ENCODE measurements around the gene RFC3. TPM values are rescaled to one million over a fixed set of nuclear protein-coding genes. Genes with fewer than 3 reads are reported as not detected.
"Not testable (repeated sequence)": the region's sequence is repeated elsewhere in the genome, so short reads cannot be mapped to it uniquely, and the experiment has no call there.

RFC3 gene, protein sequence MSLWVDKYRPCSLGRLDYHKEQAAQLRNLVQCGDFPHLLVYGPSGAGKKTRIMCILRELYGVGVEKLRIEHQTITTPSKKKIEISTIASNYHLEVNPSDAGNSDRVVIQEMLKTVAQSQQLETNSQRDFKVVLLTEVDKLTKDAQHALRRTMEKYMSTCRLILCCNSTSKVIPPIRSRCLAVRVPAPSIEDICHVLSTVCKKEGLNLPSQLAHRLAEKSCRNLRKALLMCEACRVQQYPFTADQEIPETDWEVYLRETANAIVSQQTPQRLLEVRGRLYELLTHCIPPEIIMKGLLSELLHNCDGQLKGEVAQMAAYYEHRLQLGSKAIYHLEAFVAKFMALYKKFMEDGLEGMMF
- 10 to 100 TPM in 1 of 4 donors, 1 to 10 TPM in 3; 5.7 to 15.1 (median 7.9) TPM for total RNA-seq

DNA sequence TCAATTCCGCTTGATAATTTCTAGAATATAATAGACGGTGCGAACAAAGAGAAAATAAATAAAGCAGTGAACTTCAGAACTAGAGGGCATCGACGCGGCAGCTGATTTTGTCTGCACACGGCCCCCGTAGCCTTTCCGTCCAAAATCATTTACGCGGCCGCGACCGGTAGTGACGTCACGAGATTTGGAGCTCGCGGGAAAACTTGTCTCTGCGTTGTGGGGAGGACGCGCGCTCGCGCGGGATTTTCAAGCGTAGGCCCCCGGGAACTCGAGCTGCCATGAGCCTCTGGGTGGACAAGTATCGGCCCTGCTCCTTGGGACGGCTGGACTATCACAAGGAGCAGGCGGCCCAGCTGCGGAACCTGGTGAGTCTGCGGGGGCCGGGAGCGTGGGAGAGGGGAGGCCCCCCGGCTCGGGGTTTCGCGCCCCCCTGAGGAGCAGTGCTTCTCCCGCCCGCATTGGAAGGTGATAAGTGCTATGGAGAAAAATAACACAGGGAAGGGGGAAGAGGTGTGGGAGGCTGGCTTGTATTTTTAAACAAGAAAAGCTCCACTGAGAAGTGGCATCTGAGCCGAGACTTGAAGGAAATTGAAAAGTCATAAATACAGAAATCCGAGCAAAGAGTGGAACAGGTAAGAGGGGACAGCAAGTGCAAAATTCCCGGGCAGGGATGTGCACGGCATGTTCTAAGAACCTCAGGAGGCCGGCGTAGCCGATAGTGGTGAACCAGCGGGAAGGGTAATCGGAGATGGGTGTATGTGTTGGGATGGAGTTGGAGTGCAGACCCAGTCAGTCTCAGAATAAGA, at the start of gene RFC3:
Gene RFC3, plus strand, starts transcription at position 249 of the 806 bp plus-strand sequence. Its CDS starts 30 bp downstream, at position 279.
- peak; percentile 85 for ATAC-seq (ENCODE audit: low FRiP score)
- DNase-seq (ENCODE audit: low spot score): peak; percentile 90
- TF ChIP-seq CTCF (IDR thresholded peaks at IDR 0.05): no peak

DNA sequence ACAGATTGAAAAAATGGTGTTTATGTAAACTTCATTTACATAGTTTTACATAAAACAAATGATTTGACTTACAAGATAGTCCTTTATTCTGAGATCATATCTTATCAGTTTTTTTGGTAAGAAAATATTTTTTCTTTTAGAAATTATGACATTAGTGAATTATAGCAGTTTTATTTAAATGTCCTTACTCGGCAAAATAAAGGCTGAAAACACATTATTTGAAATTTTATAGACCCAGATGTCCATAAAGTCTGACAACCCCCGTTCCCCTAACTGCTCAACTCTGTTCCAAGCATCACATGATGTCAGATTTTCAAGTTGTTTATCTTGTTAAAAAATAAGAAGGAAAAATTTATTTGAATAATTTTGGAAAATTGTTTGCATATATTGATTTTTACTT, 46.7 kb upstream of the RFC3 start:
- DNase-seq (ENCODE audit: low spot score) (no peak), ATAC-seq (ENCODE audit: low FRiP score) (no peak)
- no peak for TF ChIP-seq CTCF (IDR thresholded peaks at IDR 0.05)

DNA sequence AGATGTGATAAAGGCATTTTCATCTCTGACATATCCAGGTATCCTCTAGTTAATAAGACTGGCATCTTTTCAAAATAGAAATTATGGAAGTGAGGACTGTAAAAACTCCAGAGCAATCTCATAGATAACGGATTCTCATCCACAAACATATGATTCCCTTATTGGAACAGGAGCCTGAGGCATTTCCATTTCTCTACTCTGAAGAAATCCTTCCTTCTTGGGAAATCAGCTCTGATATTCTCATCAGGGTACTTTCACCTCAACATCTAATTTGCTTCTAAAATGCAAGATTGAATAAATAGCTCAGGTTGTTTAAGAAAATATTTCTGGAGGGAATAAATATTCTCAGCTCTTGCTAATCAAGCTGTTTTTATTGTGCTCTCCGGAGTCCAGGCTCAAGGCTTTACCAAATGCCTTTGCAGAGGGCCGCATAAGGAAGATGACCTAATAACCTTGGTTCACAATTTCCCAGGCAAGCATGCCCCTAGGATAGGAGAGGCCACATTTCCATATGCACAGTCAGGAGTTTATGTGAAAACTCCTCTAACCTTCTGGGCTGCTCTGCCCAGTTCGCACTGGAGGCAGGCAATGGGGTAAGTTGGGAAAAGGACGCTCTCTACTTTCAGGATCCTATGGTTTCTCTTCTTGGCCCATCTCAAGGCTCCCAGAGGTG, 44.0 kb upstream of the RFC3 start:
- no peak for DNase-seq (ENCODE audit: low spot score)
- TF ChIP-seq CTCF (IDR thresholded peaks at IDR 0.05): no peak
- ATAC-seq (ENCODE audit: low FRiP score): no peak

DNA sequence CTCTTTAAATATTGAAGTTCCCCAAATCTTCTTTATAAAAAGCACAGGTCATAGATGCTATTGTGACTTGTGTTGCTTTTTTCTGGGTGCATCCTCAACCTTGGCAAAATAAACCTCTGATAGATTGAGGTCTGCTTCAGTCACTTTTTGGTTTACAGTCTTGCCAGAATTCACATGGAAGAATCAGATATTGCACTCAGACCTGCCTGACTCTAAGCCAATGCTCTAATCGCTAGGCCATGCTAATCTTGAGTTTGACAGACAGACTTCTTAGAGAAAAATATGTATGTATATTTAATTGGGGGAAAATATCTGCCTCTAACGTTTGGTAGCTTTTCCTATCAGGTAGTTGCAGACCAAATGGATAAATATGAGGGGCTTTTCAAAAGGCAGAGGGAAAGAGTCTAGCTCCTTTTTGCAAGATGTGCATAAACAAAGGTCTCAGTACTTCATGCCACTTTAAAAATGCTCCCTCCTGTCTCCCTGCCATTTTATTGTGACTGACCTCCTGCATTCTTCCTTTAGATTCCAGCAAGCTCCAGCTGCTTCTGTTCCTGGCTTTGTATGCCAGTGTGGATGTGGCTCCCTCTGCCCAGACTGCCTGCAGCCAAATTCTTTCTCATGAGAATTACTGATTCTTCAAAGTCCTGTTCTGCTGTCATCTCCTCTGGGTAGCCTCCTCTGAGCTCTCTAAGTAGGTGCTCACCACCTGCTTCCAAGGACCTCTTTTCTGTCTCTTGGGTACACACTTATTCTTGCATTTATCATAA, 42.4 kb upstream of the RFC3 start:
- DNase-seq (ENCODE audit: low spot score): no peak
- ATAC-seq (ENCODE audit: low FRiP score): no peak
- no peak for TF ChIP-seq CTCF (IDR thresholded peaks at IDR 0.05)

DNA sequence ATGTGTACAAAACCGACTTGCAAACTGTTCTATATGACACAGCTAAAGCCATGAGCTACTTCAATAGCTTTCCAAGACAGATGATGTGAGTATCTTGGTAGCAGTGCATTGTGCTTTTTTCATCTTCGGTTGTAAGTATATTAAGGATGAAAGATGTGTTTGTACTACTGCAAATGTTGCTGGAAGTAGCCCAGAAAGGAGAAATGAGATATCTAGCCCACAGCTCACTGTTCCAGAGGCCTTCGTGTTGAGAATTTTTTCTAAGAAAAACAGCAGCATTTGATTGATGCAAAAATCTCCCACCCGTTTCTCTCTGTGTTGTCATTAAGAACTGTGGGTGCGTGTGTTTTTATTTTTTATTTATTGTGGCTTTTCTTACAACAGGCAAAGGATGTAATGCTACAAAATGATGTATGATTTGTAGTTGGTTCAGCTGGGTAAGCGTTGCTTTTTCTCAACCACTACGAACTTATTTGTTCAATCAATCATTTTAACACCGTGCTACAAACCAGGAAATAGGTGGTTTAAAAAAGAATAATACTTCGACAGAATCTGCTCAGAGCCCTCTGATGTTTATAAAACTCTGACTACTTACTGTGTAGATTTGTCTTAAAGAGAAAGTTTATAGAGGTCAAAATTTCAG, 41.6 kb upstream of the RFC3 start:
- no peak for ATAC-seq (ENCODE audit: low FRiP score)
- DNase-seq (ENCODE audit: low spot score): no peak
- TF ChIP-seq CTCF (IDR thresholded peaks at IDR 0.05): no peak

DNA sequence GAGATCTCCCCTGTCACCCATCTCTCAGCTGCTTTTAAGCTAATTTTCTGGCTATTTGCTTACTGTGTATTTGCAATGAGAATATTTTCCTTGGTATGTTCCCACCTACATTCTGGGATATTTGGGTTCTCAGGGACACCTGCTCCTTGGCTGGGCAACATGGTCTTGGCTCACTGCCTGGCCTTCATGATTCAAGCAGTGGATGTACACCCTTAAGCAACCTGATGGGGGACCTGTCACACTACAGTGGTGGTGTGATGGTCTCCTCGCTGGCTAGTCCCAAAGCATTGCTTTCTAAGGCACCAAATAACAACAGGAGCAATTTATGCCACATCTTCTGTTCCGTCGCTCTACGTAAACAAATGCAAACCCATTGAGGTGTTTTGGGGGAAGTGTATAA, 35.3 kb upstream of the RFC3 start:
- no peak for TF ChIP-seq CTCF (IDR thresholded peaks at IDR 0.05)
- ATAC-seq (ENCODE audit: low FRiP score) (no peak), DNase-seq (ENCODE audit: low spot score) (no peak)

DNA sequence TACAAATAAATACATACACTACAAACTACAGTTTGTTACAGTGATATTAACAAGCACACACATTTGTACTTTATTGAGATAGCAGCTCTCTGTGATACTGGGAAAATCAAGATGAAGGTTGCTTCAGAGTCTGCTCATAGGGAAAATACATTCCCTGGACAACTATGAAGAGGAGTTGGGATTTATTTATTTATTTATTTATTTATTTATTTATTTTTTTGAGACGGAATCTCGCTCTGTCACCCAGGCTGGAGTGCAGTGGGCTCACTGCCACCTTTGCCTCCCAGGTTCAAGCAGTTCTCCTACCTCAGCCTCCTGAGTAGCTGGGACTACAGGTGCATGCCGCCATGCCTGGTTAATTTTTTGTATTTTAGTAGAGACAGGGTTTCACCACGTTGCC, 34.7 kb upstream of the RFC3 start:
- DNase-seq (ENCODE audit: low spot score); ATAC-seq (ENCODE audit: low FRiP score): not testable (repeated sequence)

All from omental fat pad (tissue), 4 donors.